GM12878 (cell line): ENCODE data around the gene RNU1-3. TPM values are rescaled to one million over a fixed set of nuclear protein-coding genes. Genes with fewer than 3 reads are reported as not detected.

ENCODE experiments used
- ATAC-seq: fragments of 200-7000 bp; cut with Tn5 transposase; 3 replicates; pipeline ENCODE4 v1.9.1; 2020; ENCODE audit warnings: mild to moderate bottlenecking, moderate library complexity
- BruUV-seq: library from RNA; stranded (reverse); fragments of 400-500 nt; replicated peaks from 2 replicates; lab custom pipeline; 2021; lab: Mats Ljungman, UMichigan
- CTCF ChIA-PET: fragments of 300-600 bp; sonication (Branson Sonifier 250); formaldehyde crosslinking; extraction: SDS; loops from one replicate; lab custom pipeline; 2021; ENCODE audit warnings: inconsistent platforms; lab: Yijun Ruan, JAX
- POLR2A ChIA-PET: fragments of 350-600 bp; formaldehyde crosslinking; extraction: SDS; loops from one replicate; lab custom pipeline; 2021; ENCODE audit warnings: inconsistent platforms; lab: Charles Lee
- RAD21 ChIA-PET: fragments of 300-600 bp; sonication (Branson Sonifier 250); formaldehyde crosslinking; loops from one replicate; lab custom pipeline; 2023; ENCODE audit warnings: antibody characterized with exemption; ENCODE audit not compliant: unreplicated experiment; lab: Charles Lee
- SMC1A ChIA-PET: fragments of 300-600 bp; sonication (Branson Sonifier 250); formaldehyde crosslinking; loops from one replicate; lab custom pipeline; 2023; ENCODE audit not compliant: unreplicated experiment, uncharacterized antibody; lab: Charles Lee
- DNase-seq: peaks from one replicate; pipeline ENCODE4 v3.0.0-alpha.2; 2011; ENCODE audit warnings: low read depth, low spot score
- FAIRE-seq: peaks from 3 replicates; lab custom pipeline; 2011; peaks lifted over from hg19 to GRCh38; lab: Jason Lieb, UNC
- H2AFZ ChIP-seq: 2 replicates; pipeline ENCODE4 v1.6.0; 2011; ENCODE audit warnings: low read depth, low read length, control low read depth; ENCODE audit not compliant: control insufficient read depth
- H3K27ac ChIP-seq: 2 replicates; pipeline ENCODE4 v1.5.1; 2011; ENCODE audit warnings: control low read depth; ENCODE audit not compliant: control insufficient read depth, insufficient read depth
- H3K27me3 ChIP-seq, 2 experiments: replicated peaks in 1 of 2; 2 replicates each; pipeline versions ENCODE4 v1.6.0 to v1.6.1; 2011; ENCODE audit warnings: low read length in 1 of 2; ENCODE audit not compliant: control insufficient read depth in 2 of 2, insufficient read depth in 2 of 2
- H3K36me3 ChIP-seq, 2 experiments: 2 replicates each; pipeline ENCODE4 v1.5.1; 2011; ENCODE audit warnings: low read length in 1 of 2; ENCODE audit not compliant: control insufficient read depth in 2 of 2, insufficient read depth in 2 of 2
- H3K4me1 ChIP-seq: 2 replicates; pipeline ENCODE4 v1.6.1; 2011; ENCODE audit warnings: mild to moderate bottlenecking, low read length, moderate library complexity, mixed read lengths; ENCODE audit not compliant: control insufficient read depth, insufficient read depth
- H3K4me2 ChIP-seq: 2 replicates; pipeline ENCODE4 v1.6.0; 2011; ENCODE audit warnings: control low read depth; ENCODE audit not compliant: control insufficient read depth, insufficient read depth
- H3K4me3 ChIP-seq: fragments of 200-600 bp; sonication (generic); 2 replicates; pipeline ENCODE4 v1.5.1; 2016
- H3K79me2 ChIP-seq: 2 replicates; pipeline ENCODE4 v1.6.0; 2011; ENCODE audit warnings: low read length; ENCODE audit not compliant: control insufficient read depth, insufficient read depth
- H3K9ac ChIP-seq: 2 replicates; pipeline ENCODE4 v1.8.0; 2011; ENCODE audit warnings: low read length, control low read depth, mixed read lengths; ENCODE audit not compliant: control insufficient read depth, insufficient read depth
- H3K9me3 ChIP-seq: replicated peaks from 3 replicates; pipeline ENCODE4 v1.5.1; 2011; ENCODE audit warnings: mild to moderate bottlenecking, low read length; ENCODE audit not compliant: control insufficient read depth, insufficient read depth
- H4K20me1 ChIP-seq: 2 replicates; pipeline ENCODE4 v1.6.0; 2011; ENCODE audit not compliant: control insufficient read depth, insufficient read depth
- ASH2L ChIP-seq: fragments of 300-600, 200-600 bp; sonication (generic); IDR thresholded peaks from 2 replicates; pipeline ENCODE4 v1.6.1; 2017; ENCODE audit warnings: low read depth, mild to moderate bottlenecking, borderline replicate concordance
- BACH1 ChIP-seq: fragments of 450-650 bp; IDR thresholded peaks from 2 replicates; pipeline ENCODE4 v1.6.1; 2017; ENCODE audit warnings: mild to moderate bottlenecking, borderline replicate concordance
- EED ChIP-seq: sonication (generic); IDR thresholded peaks from 2 replicates; pipeline ENCODE4 v1.6.1; 2016; ENCODE audit warnings: antibody characterized with exemption, low read depth
- PAX5 ChIP-seq: IDR thresholded peaks from 2 replicates; pipeline ENCODE4 v1.6.1; 2011; ENCODE audit warnings: low read depth, low read length, borderline replicate concordance
- PAX8 ChIP-seq: fragments of 450-650 bp; IDR thresholded peaks from 2 replicates; pipeline ENCODE4 v1.6.1; 2017; ENCODE audit warnings: mild to moderate bottlenecking, moderate library complexity
- POLR2AphosphoS2 ChIP-seq: IDR thresholded peaks from 2 replicates; pipeline ENCODE4 v1.6.1; 2011; ENCODE audit warnings: low read depth, mild to moderate bottlenecking, low read length, improper control_type of control experiment, moderate library complexity
- SKIL ChIP-seq: fragments of 450-650 bp; IDR thresholded peaks from 2 replicates; pipeline ENCODE4 v1.6.1; 2017; ENCODE audit warnings: mild to moderate bottlenecking, low read depth, inconsistent platforms; ENCODE audit not compliant: poor library complexity, severe bottlenecking
- ZNF207 ChIP-seq: fragments of 450-650 bp; IDR thresholded peaks from 2 replicates; pipeline ENCODE4 v1.6.1; 2014; ENCODE audit warnings: antibody characterized with exemption, mild to moderate bottlenecking, borderline replicate concordance
- WGBS: methylation state at CpG from one replicate; pipeline ENCODE4 v1.1.6; 2016; ENCODE audit warnings: low lambda C conversion rate; ENCODE audit not compliant: insufficient replicate concordance, insufficient coverage; ENCODE audit errors: missing lambda C conversion rate; 5-methylcytosine and 5-hydroxymethylcytosine counted together
- in situ Hi-C: fragments of 300-500 bp; cut with MboI; formaldehyde crosslinking; loops from 9 replicates; pipeline ENCODE4 v1.14.3; 2018; ENCODE audit warnings: mixed read lengths
- intact Hi-C: fragments of 100-400 bp; cut with micrococcal nuclease; formaldehyde crosslinking; loops from one replicate; pipeline ENCODE4 v1.14.2; 2022; ENCODE audit not compliant: unreplicated experiment
- polyA plus RNA-seq, 11 experiments: library from polyadenylated mRNA; depleted of rRNA in 4 of 11; unstranded in 6 of 11; stranded (reverse) in 5 of 11; fragments of >200 nt; fragmentation: Nextera tagmentation in 4 of 11; fragmentation: Illumina TruSeq in 1 of 11; extraction: Ambion mirVana in 4 of 11; extraction: Trizol in 1 of 11; gene quantifications; 1 replicate in 1 of 11; 2 replicates in 10 of 11; pipeline versions ENCODE4 v1.2.1 to v1.2.3, GENCODE V29; 2011 to 2016; ENCODE audit warnings: inconsistent platforms in 2 of 11, missing spikeins in 2 of 11, low read depth in 1 of 11
- total RNA-seq, 4 experiments: library from RNA; depleted of rRNA in 3 of 4; stranded (reverse); fragments of >200 nt in 3 of 4; fragmentation: Illumina TruSeq in 1 of 4; extraction: Trizol in 1 of 4; gene quantifications; 2 replicates each; pipeline versions ENCODE4 v1.2.1 to v1.2.3, GENCODE V29; 2013 to 2021

The RNU1-3 gene
- total and polyA plus RNA-seq, 10 of the 15 experiments (the other 5 are each of a cell fraction or from before 2014, with no cell fraction given), result under 0.01 to 20,946 (median 4.7) TPM; not detected in 2

GRCh38 chr1:16617778-16618580 is 48.8 kb downstream of the RNU1-3 start:
- H3K79me2 ChIP-seq, result no peaks in the 10 kb centered on the region
- H3K4me2 ChIP-seq, result no peak overlapping the region
- TSS peak; percentile 47 for BruUV-seq
- peaks cover 4% of the 10 kb centered on the region for H3K4me1 ChIP-seq
- H3K36me3 ChIP-seq, result peaks cover 0 to 3% of the 10 kb centered on the region in 2 experiments; a peak in 2 of 4 replicates
- no peaks in the 10 kb centered on the region for H4K20me1 ChIP-seq
- ChIA-PET RAD21 (no interaction called here), CTCF (interaction anchor here (0.9 to 1.5 kb wide), 5 partner anchors 9 to 534 kb away, joined by 3 to 7 read pairs (median 3); no protein-coding TSS in a partner anchor), SMC1A (interaction anchor here (0.6 to 1.1 kb wide), 2 partner anchors 334 to 436 kb away, joined by 3 read pairs; partner anchors contain the start of gene SDHB), POLR2A (no interaction called here)
- H3K4me3 ChIP-seq, result no peak overlapping the region
- no peak for ATAC-seq
- no peak overlapping the region for H3K9ac ChIP-seq
- no peak overlapping the region for H2AFZ ChIP-seq
- H3K9me3 ChIP-seq, result no peaks in the 10 kb centered on the region
- H3K27ac ChIP-seq, result no peak overlapping the region
- 77% methylated on average over 7 of the region's 7 CpGs for WGBS
- FAIRE-seq, result no peak
- TF ChIP-seq EED, result no peak
- TF ChIP-seq PAX8, result no peak
- TF ChIP-seq SKIL, result no peak
- TF ChIP-seq ZNF207, result no peak
- no peak for TF ChIP-seq POLR2AphosphoS2
- no peak for TF ChIP-seq PAX5
- no peak for TF ChIP-seq ASH2L
- TF ChIP-seq BACH1, result no peak
- DNase-seq, result no peak
- in situ Hi-C loops (no loop called here), intact Hi-C loops (no loop called here)
- peaks cover 4 to 9% of the 10 kb centered on the region in 2 experiments; a peak in 2 of 4 replicates for H3K27me3 ChIP-seq
